Ammon's horn (tissue), 1 donor: ENCODE data around the gene LRRC14B.
"Not testable (repeated sequence)": the region's sequence is repeated elsewhere in the genome, so short reads cannot be mapped to it uniquely, and the experiment has no call there.

Source experiments
- DNase-seq: peaks from one replicate; pipeline ENCODE4 v3.0.0-alpha.2; 2016; ENCODE audit warnings: low spot score

LRRC14B gene

GRCh38 chr5:208449-209114, 17.3 kb downstream of the LRRC14B start:
- DNase-seq = no peak

- DNase-seq = no peak
Observed at GRCh38 chr5:213803-214395, 22.6 kb downstream of the LRRC14B start.

- not testable (repeated sequence) for DNase-seq
Observed at GRCh38 chr5:215256-215655, 24.0 kb downstream of the LRRC14B start.

- DNase-seq = not testable (repeated sequence)
Observed at GRCh38 chr5:216076-216475, 24.8 kb downstream of the LRRC14B start.

GRCh38 chr5:217494-218456, 26.5 kb downstream of the LRRC14B start, which contains the start of the genes CCDC127 and SDHA:
Gene CCDC127 (minus strand): TSS chr5:218153. CDS start chr5:216849, 1,304 bp downstream.
Gene SDHA (plus strand): TSS chr5:218320. CDS start chr5:218356, 36 bp downstream.
- peak; percentile 94 for DNase-seq

GRCh38 chr5:218457-219291, 27.4 kb downstream of the LRRC14B start:
- DNase-seq = peak; percentile 30

- DNase-seq = peak; percentile 35
Observed at GRCh38 chr5:219460-219863, 28.2 kb downstream of the LRRC14B start.

GRCh38 chr5:219991-220390, 28.7 kb downstream of the LRRC14B start:
- DNase-seq = no peak

GRCh38 chr5:222951-223715, 31.8 kb downstream of the LRRC14B start:
- not testable (repeated sequence) for DNase-seq

- DNase-seq = no peak
Observed at GRCh38 chr5:223791-224190, 32.5 kb downstream of the LRRC14B start.

- no peak for DNase-seq
Observed at GRCh38 chr5:225334-225733, 34.0 kb downstream of the LRRC14B start.

GRCh38 chr5:227375-227774, 36.1 kb downstream of the LRRC14B start:
- DNase-seq = peak; percentile 80

GRCh38 chr5:228886-229285, 37.6 kb downstream of the LRRC14B start:
- DNase-seq = peak; percentile 54

- no peak for DNase-seq
Observed at GRCh38 chr5:230711-231110, 39.4 kb downstream of the LRRC14B start.

- peak; percentile 17 for DNase-seq
Observed at GRCh38 chr5:231661-232060, 40.4 kb downstream of the LRRC14B start.

- DNase-seq = not testable (repeated sequence)
Observed at GRCh38 chr5:233426-233825, 42.1 kb downstream of the LRRC14B start.

GRCh38 chr5:234450-234849, 43.2 kb downstream of the LRRC14B start:
- DNase-seq = no peak

- DNase-seq = not testable (repeated sequence)
Observed at GRCh38 chr5:235527-235926, 44.2 kb downstream of the LRRC14B start.

- DNase-seq = peak; percentile 23
Observed at GRCh38 chr5:237931-238330, 46.6 kb downstream of the LRRC14B start.

GRCh38 chr5:240550-240949, 49.3 kb downstream of the LRRC14B start:
- DNase-seq = not testable (repeated sequence)
